ENCODE data around the gene CMSS1.

GRCh38 chr3:99969136-99969535, 151.5 kb downstream of the CMSS1 start:
- TF ChIP-seq, protein P1, sequence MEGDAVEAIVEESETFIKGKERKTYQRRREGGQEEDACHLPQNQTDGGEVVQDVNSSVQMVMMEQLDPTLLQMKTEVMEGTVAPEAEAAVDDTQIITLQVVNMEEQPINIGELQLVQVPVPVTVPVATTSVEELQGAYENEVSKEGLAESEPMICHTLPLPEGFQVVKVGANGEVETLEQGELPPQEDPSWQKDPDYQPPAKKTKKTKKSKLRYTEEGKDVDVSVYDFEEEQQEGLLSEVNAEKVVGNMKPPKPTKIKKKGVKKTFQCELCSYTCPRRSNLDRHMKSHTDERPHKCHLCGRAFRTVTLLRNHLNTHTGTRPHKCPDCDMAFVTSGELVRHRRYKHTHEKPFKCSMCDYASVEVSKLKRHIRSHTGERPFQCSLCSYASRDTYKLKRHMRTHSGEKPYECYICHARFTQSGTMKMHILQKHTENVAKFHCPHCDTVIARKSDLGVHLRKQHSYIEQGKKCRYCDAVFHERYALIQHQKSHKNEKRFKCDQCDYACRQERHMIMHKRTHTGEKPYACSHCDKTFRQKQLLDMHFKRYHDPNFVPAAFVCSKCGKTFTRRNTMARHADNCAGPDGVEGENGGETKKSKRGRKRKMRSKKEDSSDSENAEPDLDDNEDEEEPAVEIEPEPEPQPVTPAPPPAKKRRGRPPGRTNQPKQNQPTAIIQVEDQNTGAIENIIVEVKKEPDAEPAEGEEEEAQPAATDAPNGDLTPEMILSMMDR (conservative IDR thresholded peaks at IDR 0.05; ENCODE audit: low read length) = no peak
- no peak for TF ChIP-seq EZH2phosphoT487 (IDR thresholded peaks at IDR 0.05; ENCODE audit: borderline replicate concordance)

Measured in Loucy (cell line).